Measurements from ENCODE around the gene ZFP36L2.

DNA sequence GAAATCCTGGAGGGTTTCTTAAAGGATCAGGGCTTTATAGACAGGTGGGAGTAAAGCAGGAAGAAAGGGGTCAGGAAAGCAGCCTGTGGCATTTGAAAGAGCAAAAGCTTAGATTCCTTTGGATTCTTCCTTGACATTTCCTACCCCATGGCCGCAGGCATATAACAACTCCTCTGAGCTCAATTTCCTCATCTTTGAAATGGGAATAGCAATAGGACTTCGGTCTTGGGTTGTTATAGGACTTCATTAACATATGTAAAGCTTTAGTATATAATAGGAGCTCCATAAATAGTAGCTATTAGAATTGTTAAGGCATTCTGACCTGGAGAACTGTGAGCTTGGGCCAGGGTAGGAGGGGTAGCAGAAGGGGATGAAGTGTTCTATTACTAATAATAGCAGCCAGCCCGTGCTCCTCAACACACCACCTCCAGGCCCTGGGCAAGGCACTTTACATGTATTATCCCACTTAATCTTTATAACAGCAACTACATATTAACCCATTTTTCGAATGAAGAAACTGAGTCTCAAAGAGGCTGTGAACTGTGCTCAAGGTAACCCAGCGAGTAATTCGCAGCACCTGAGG is 10.6 kb downstream of the ZFP36L2 start:
- TF ChIP-seq, protein P1, sequence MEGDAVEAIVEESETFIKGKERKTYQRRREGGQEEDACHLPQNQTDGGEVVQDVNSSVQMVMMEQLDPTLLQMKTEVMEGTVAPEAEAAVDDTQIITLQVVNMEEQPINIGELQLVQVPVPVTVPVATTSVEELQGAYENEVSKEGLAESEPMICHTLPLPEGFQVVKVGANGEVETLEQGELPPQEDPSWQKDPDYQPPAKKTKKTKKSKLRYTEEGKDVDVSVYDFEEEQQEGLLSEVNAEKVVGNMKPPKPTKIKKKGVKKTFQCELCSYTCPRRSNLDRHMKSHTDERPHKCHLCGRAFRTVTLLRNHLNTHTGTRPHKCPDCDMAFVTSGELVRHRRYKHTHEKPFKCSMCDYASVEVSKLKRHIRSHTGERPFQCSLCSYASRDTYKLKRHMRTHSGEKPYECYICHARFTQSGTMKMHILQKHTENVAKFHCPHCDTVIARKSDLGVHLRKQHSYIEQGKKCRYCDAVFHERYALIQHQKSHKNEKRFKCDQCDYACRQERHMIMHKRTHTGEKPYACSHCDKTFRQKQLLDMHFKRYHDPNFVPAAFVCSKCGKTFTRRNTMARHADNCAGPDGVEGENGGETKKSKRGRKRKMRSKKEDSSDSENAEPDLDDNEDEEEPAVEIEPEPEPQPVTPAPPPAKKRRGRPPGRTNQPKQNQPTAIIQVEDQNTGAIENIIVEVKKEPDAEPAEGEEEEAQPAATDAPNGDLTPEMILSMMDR (IDR thresholded peaks at IDR 0.05): no peak
- TF ChIP-seq EP300 (IDR thresholded peaks at IDR 0.05): no peak

All from tibial nerve (tissue), 4 donors.